GM10266 (cell line): Measurements from ENCODE around the gene CHRNA4.

ENCODE experiments used
- DNase-seq: peaks from one replicate; pipeline ENCODE4 v3.0.0; 2012; ENCODE audit errors: extremely low spot score
- CTCF ChIP-seq: IDR thresholded peaks from 2 replicates; pipeline ENCODE4 v1.5.1; 2012; ENCODE audit warnings: mild to moderate bottlenecking, low read depth; ENCODE audit not compliant: control insufficient read depth, insufficient read depth; ENCODE audit errors: missing control alignments

Gene CHRNA4

GRCh38 chr20:63406617-63407245 lies 45.6 kb upstream of the CHRNA4 start:
- no peak for DNase-seq
- no peak for TF ChIP-seq CTCF

- TF ChIP-seq CTCF = no peak
- no peak for DNase-seq
Observed at GRCh38 chr20:63406011-63406410, 44.9 kb upstream of the CHRNA4 start.

GRCh38 chr20:63405102-63405730 lies 44.1 kb upstream of the CHRNA4 start:
- no peak for TF ChIP-seq CTCF

GRCh38 chr20:63404129-63405085 lies 43.3 kb upstream of the CHRNA4 start:
- DNase-seq = no peak
- no peak for TF ChIP-seq CTCF

More at GRCh38 chr20:63405102-63405730, 44.1 kb upstream of the CHRNA4 start:
- DNase-seq = no peak

- no peak for DNase-seq
- no peak for TF ChIP-seq CTCF
Observed at GRCh38 chr20:63403403-63404105, 42.4 kb upstream of the CHRNA4 start.

GRCh38 chr20:63402860-63403220 lies 41.7 kb upstream of the CHRNA4 start:
- DNase-seq = no peak
- no peak for TF ChIP-seq CTCF
